Fibroblast of gingiva (primary cell): ENCODE measurements around the gene SLC1A5.
"Not testable (repeated sequence)": the region's sequence is repeated elsewhere in the genome, so short reads cannot be mapped to it uniquely, and the experiment has no call there.

Experiments used
- DNase-seq: peaks from one replicate; pipeline ENCODE4 v3.0.0-alpha.2; 2011; ENCODE audit warnings: low read depth

Gene SLC1A5

GRCh38 chr19:46788262-46788967 lies at the start of gene SLC1A5:
Gene SLC1A5, minus strand, starts transcription at chr19:46788594. Its CDS starts 629 bp downstream, at chr19:46787965.
- DNase-seq = peak; percentile 98

GRCh38 chr19:46838160-46838559 lies 49.8 kb upstream of the SLC1A5 start:
- no peak for DNase-seq

GRCh38 chr19:46834984-46835383 lies 46.6 kb upstream of the SLC1A5 start:
- no peak for DNase-seq

- DNase-seq = no peak
These were observed 45.7 kb upstream of the SLC1A5 start for GRCh38 chr19:46834121-46834520.

- DNase-seq = no peak
These were observed 42.5 kb upstream of the SLC1A5 start for GRCh38 chr19:46830864-46831263.

GRCh38 chr19:46828484-46828883 lies 40.1 kb upstream of the SLC1A5 start:
- no peak for DNase-seq

GRCh38 chr19:46825731-46826055 lies 37.3 kb upstream of the SLC1A5 start:
- no peak for DNase-seq

- DNase-seq = no peak
These were observed 36.7 kb upstream of the SLC1A5 start for GRCh38 chr19:46824890-46825730.

GRCh38 chr19:46823049-46823448 lies 34.7 kb upstream of the SLC1A5 start:
- no peak for DNase-seq

- not testable (repeated sequence) for DNase-seq
These were observed 34.0 kb upstream of the SLC1A5 start for GRCh38 chr19:46822410-46822787.

GRCh38 chr19:46821512-46822409 lies 33.4 kb upstream of the SLC1A5 start:
- DNase-seq = no peak

- peak; percentile 25 for DNase-seq
These were observed 30.4 kb upstream of the SLC1A5 start for GRCh38 chr19:46818812-46819211.

- DNase-seq = no peak
These were observed 27.6 kb upstream of the SLC1A5 start for GRCh38 chr19:46815833-46816627.

- DNase-seq = peak; percentile 55
These were observed 25.5 kb upstream of the SLC1A5 start for GRCh38 chr19:46813839-46814358.

GRCh38 chr19:46812977-46813838 lies 24.8 kb upstream of the SLC1A5 start:
- no peak for DNase-seq

- DNase-seq = no peak
These were observed 21.3 kb upstream of the SLC1A5 start for GRCh38 chr19:46809534-46810272.

GRCh38 chr19:46806656-46807055 lies 18.3 kb upstream of the SLC1A5 start:
- no peak for DNase-seq

GRCh38 chr19:46804432-46804831 lies 16.0 kb upstream of the SLC1A5 start:
- DNase-seq = not testable (repeated sequence)

GRCh38 chr19:46803555-46803954 lies 15.2 kb upstream of the SLC1A5 start:
- no peak for DNase-seq

GRCh38 chr19:46802152-46802551 lies 13.8 kb upstream of the SLC1A5 start:
- DNase-seq = no peak
